ENCODE measurements around the gene ASAP3. TPM values are rescaled to one million over a fixed set of nuclear protein-coding genes. Genes with fewer than 3 reads are reported as not detected.

Gene ASAP3
- total and polyA plus RNA-seq, 2 of the 13 experiments (the other 11 are each of a cell fraction or from before 2014, with no cell fraction given) = 32.6 to 37.0 TPM

- TF ChIP-seq CSRNP2 (CRISPR knock-in tag; conservative IDR thresholded peaks at IDR 0.05; ENCODE audit: low read depth) = no peak
- 0 out of 2 replicates have a peak, but pooled peaks have one; percentile 27 for TF ChIP-seq ATF5 (CRISPR knock-in tag; IDR thresholded peaks at IDR 0.05; ENCODE audit: low read depth)
- TF ChIP-seq THYN1 (CRISPR knock-in tag; IDR thresholded peaks at IDR 0.05; ENCODE audit: borderline replicate concordance, low read depth) = no peak
- TF ChIP-seq NPAS2 (CRISPR knock-in tag; IDR thresholded peaks at IDR 0.05; ENCODE audit: borderline replicate concordance) = no peak
- no peak for TF ChIP-seq ELF4 (CRISPR knock-in tag; IDR thresholded peaks at IDR 0.05; ENCODE audit: borderline replicate concordance)
- TF ChIP-seq ZNF558 (CRISPR knock-in tag; IDR thresholded peaks at IDR 0.05; ENCODE audit: borderline replicate concordance) = 0 out of 2 replicates have a peak, but pooled peaks have one; percentile 27
- no peak for TF ChIP-seq ZNF496 (CRISPR knock-in tag; IDR thresholded peaks at IDR 0.05; ENCODE audit: insufficient replicate concordance)
- peak; percentile 79 for TF ChIP-seq ZNF746 (CRISPR knock-in tag; IDR thresholded peaks at IDR 0.05)
- TF ChIP-seq MBD4 (IDR thresholded peaks at IDR 0.05; ENCODE audit: borderline replicate concordance, low read length) = no peak
- no peak for TF ChIP-seq TBX3 (IDR thresholded peaks at IDR 0.05; ENCODE audit: borderline replicate concordance)
- TF ChIP-seq UBTF (CRISPR knock-in tag; IDR thresholded peaks at IDR 0.05) = peak; percentile 0; the same call in 1 of the 2 replicates
- no peak for TF ChIP-seq TEF (CRISPR knock-in tag; IDR thresholded peaks at IDR 0.05)
Measured at GRCh38 chr1:23424293-23425192, 59.4 kb downstream of the ASAP3 start, which contains the start of gene TCEA3 (continued).

All from HepG2 (cell line).